ENCODE measurements around the gene RNF114.

DNA sequence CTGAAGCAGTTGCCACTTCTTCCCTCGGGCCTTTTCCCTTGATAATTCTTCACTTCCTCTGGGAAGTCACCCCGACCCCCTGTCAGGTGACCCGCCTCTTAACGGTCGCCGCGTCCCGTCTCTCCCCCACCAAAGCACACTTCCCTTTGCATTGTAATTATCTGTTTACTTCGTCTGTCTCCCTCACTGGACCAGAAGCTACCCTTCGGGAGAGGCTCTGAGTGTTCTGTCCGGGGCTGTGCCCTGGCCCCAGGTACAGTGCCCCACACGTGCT is 45.8 kb downstream of the RNF114 start:
- TF ChIP-seq CTCF (IDR thresholded peaks at IDR 0.05): no peak
- TF ChIP-seq POLR2A (IDR thresholded peaks at IDR 0.05): no peak
- no peak for TF ChIP-seq POLR2AphosphoS5 (IDR thresholded peaks at IDR 0.05)
- no peak for TF ChIP-seq EP300 (IDR thresholded peaks at IDR 0.05)
